ENCODE results near the gene ANKRD28.

The ANKRD28 gene

GRCh38 chr3:15694628-15695027 is 103.2 kb downstream of the ANKRD28 start:
- H3K9ac ChIP-seq (ENCODE audit: insufficient read length), result no peak overlapping the region
- H3K36me3 ChIP-seq (ENCODE audit: insufficient read depth, low read length), result no peaks in the 10 kb centered on the region
- H3K9me3 ChIP-seq (ENCODE audit: low read depth, low read length), result no peaks in the 10 kb centered on the region
- TF ChIP-seq FOXP2 (optimal IDR thresholded peaks at IDR 0.05; ENCODE audit: control extremely low read depth, extremely low read length, insufficient read depth) (no peak), POLR2AphosphoS5 (IDR thresholded peaks at IDR 0.05; ENCODE audit: borderline replicate concordance, low read depth, low read length) (no peak), EZH2 (IDR thresholded peaks at IDR 0.05) (no peak)
- no peak for DNase-seq (ENCODE audit: low read depth, low spot score)
- H3K4me3 ChIP-seq, result no peak overlapping the region
- peak overlapping the region; percentile 54; the same call in 1 of the 2 replicates for H3K27ac ChIP-seq

GRCh38 chr3:15693355-15693754 is 104.4 kb downstream of the ANKRD28 start:
- Histone ChIP-seq H3K9me3 (ENCODE audit: low read depth, low read length) (no peaks in the 10 kb centered on the region), H3K4me3 (no peak overlapping the region), H3K36me3 (ENCODE audit: insufficient read depth, low read length) (no peaks in the 10 kb centered on the region), H3K27ac (no peak overlapping the region), H3K9ac (ENCODE audit: insufficient read length) (no peak overlapping the region)
- TF ChIP-seq FOXP2 (optimal IDR thresholded peaks at IDR 0.05; ENCODE audit: control extremely low read depth, extremely low read length, insufficient read depth), result no peak
- no peak for TF ChIP-seq POLR2AphosphoS5 (IDR thresholded peaks at IDR 0.05; ENCODE audit: borderline replicate concordance, low read depth, low read length)
- TF ChIP-seq EZH2 (IDR thresholded peaks at IDR 0.05), result no peak
- DNase-seq (ENCODE audit: low read depth, low spot score), result no peak

- Histone ChIP-seq H3K36me3 (ENCODE audit: insufficient read depth, low read length) (no peaks in the 10 kb centered on the region), H3K27ac (no peak overlapping the region), H3K4me3 (no peak overlapping the region), H3K9me3 (ENCODE audit: low read depth, low read length) (no peaks in the 10 kb centered on the region), H3K9ac (ENCODE audit: insufficient read length) (no peak overlapping the region)
- no peak for DNase-seq (ENCODE audit: low read depth, low spot score)
- no peak for TF ChIP-seq POLR2AphosphoS5 (IDR thresholded peaks at IDR 0.05; ENCODE audit: borderline replicate concordance, low read depth, low read length)
- TF ChIP-seq EZH2 (IDR thresholded peaks at IDR 0.05), result no peak
- TF ChIP-seq FOXP2 (optimal IDR thresholded peaks at IDR 0.05; ENCODE audit: control extremely low read depth, extremely low read length, insufficient read depth), result no peak
These were observed 107.0 kb downstream of the ANKRD28 start for GRCh38 chr3:15690748-15691147.

GRCh38 chr3:15690230-15690629 is 107.5 kb downstream of the ANKRD28 start:
- no peak for DNase-seq (ENCODE audit: low read depth, low spot score)
- H3K9ac ChIP-seq (ENCODE audit: insufficient read length), result no peak overlapping the region
- no peaks in the 10 kb centered on the region for H3K36me3 ChIP-seq (ENCODE audit: insufficient read depth, low read length)
- H3K27ac ChIP-seq, result no peak overlapping the region
- TF ChIP-seq EZH2 (IDR thresholded peaks at IDR 0.05), result no peak
- no peak for TF ChIP-seq FOXP2 (optimal IDR thresholded peaks at IDR 0.05; ENCODE audit: control extremely low read depth, extremely low read length, insufficient read depth)
- no peak for TF ChIP-seq POLR2AphosphoS5 (IDR thresholded peaks at IDR 0.05; ENCODE audit: borderline replicate concordance, low read depth, low read length)
- H3K4me3 ChIP-seq, result no peak overlapping the region
- H3K9me3 ChIP-seq (ENCODE audit: low read depth, low read length), result no peaks in the 10 kb centered on the region

- TF ChIP-seq FOXP2 (optimal IDR thresholded peaks at IDR 0.05; ENCODE audit: control extremely low read depth, extremely low read length, insufficient read depth) (no peak), POLR2AphosphoS5 (IDR thresholded peaks at IDR 0.05; ENCODE audit: borderline replicate concordance, low read depth, low read length) (no peak)
- no peaks in the 10 kb centered on the region for H3K36me3 ChIP-seq (ENCODE audit: insufficient read depth, low read length)
- DNase-seq (ENCODE audit: low read depth, low spot score), result no peak
- no peak overlapping the region for H3K9ac ChIP-seq (ENCODE audit: insufficient read length)
- no peak overlapping the region for H3K4me3 ChIP-seq
- H3K9me3 ChIP-seq (ENCODE audit: low read depth, low read length), result no peaks in the 10 kb centered on the region
- no peak overlapping the region for H3K27ac ChIP-seq
These were observed 111.9 kb downstream of the ANKRD28 start for GRCh38 chr3:15685927-15686326.

- H3K9ac ChIP-seq (ENCODE audit: insufficient read length), result peak overlapping the region; percentile 17
- H3K36me3 ChIP-seq (ENCODE audit: insufficient read depth, low read length), result no peaks in the 10 kb centered on the region
- no peak for DNase-seq (ENCODE audit: low read depth, low spot score)
These were observed 114.5 kb downstream of the ANKRD28 start for GRCh38 chr3:15683253-15683652.

GRCh38 chr3:15682561-15683185 is 115.1 kb downstream of the ANKRD28 start:
- peak; percentile 63 for DNase-seq (ENCODE audit: low read depth, low spot score)
- peak overlapping the region; percentile 88 for H3K27ac ChIP-seq
- no peak for TF ChIP-seq POLR2AphosphoS5 (IDR thresholded peaks at IDR 0.05; ENCODE audit: borderline replicate concordance, low read depth, low read length)
- no peak for TF ChIP-seq FOXP2 (optimal IDR thresholded peaks at IDR 0.05; ENCODE audit: control extremely low read depth, extremely low read length, insufficient read depth)
- TF ChIP-seq EZH2 (IDR thresholded peaks at IDR 0.05), result no peak
- peak overlapping the region; percentile 57 for H3K4me3 ChIP-seq
- no peaks in the 10 kb centered on the region for H3K9me3 ChIP-seq (ENCODE audit: low read depth, low read length)
- no peaks in the 10 kb centered on the region for H3K36me3 ChIP-seq (ENCODE audit: insufficient read depth, low read length)
- peak overlapping the region; percentile 17 for H3K9ac ChIP-seq (ENCODE audit: insufficient read length)

More at GRCh38 chr3:15683253-15683652, 114.5 kb downstream of the ANKRD28 start:
- Histone ChIP-seq H3K27ac (peak overlapping the region; percentile 88), H3K9me3 (ENCODE audit: low read depth, low read length) (no peaks in the 10 kb centered on the region), H3K4me3 (peak overlapping the region; percentile 57)
- no peak for TF ChIP-seq EZH2 (IDR thresholded peaks at IDR 0.05)
- TF ChIP-seq POLR2AphosphoS5 (IDR thresholded peaks at IDR 0.05; ENCODE audit: borderline replicate concordance, low read depth, low read length), result no peak
- no peak for TF ChIP-seq FOXP2 (optimal IDR thresholded peaks at IDR 0.05; ENCODE audit: control extremely low read depth, extremely low read length, insufficient read depth)

- no peak overlapping the region for H3K4me3 ChIP-seq
- H3K9me3 ChIP-seq (ENCODE audit: low read depth, low read length), result no peaks in the 10 kb centered on the region
- no peak overlapping the region for H3K27ac ChIP-seq
- DNase-seq (ENCODE audit: low read depth, low spot score), result no peak
- H3K36me3 ChIP-seq (ENCODE audit: insufficient read depth, low read length), result no peaks in the 10 kb centered on the region
- no peak overlapping the region for H3K9ac ChIP-seq (ENCODE audit: insufficient read length)
- TF ChIP-seq FOXP2 (optimal IDR thresholded peaks at IDR 0.05; ENCODE audit: control extremely low read depth, extremely low read length, insufficient read depth) (no peak), EZH2 (IDR thresholded peaks at IDR 0.05) (no peak), POLR2AphosphoS5 (IDR thresholded peaks at IDR 0.05; ENCODE audit: borderline replicate concordance, low read depth, low read length) (no peak)
These were observed 116.1 kb downstream of the ANKRD28 start for GRCh38 chr3:15681668-15682067.

GRCh38 chr3:15679306-15679705 is 118.5 kb downstream of the ANKRD28 start:
- Histone ChIP-seq H3K36me3 (ENCODE audit: insufficient read depth, low read length) (no peaks in the 10 kb centered on the region), H3K27ac (no peak overlapping the region), H3K4me3 (no peak overlapping the region), H3K9ac (ENCODE audit: insufficient read length) (no peak overlapping the region), H3K9me3 (ENCODE audit: low read depth, low read length) (no peaks in the 10 kb centered on the region)
- no peak for DNase-seq (ENCODE audit: low read depth, low spot score)
- TF ChIP-seq EZH2 (IDR thresholded peaks at IDR 0.05), result no peak
- no peak for TF ChIP-seq FOXP2 (optimal IDR thresholded peaks at IDR 0.05; ENCODE audit: control extremely low read depth, extremely low read length, insufficient read depth)
- TF ChIP-seq POLR2AphosphoS5 (IDR thresholded peaks at IDR 0.05; ENCODE audit: borderline replicate concordance, low read depth, low read length), result no peak

Data from SK-N-MC (cell line).